H1 (cell line): Measurements from ENCODE around the gene CEP250. TPM values are rescaled to one million over a fixed set of nuclear protein-coding genes. Genes with fewer than 3 reads are reported as not detected.

Experiments used
- CTCF ChIA-PET: fragments of 300-600 bp; sonication (Branson Sonifier 250); formaldehyde crosslinking; loops from one replicate; lab custom pipeline; 2021; ENCODE audit not compliant: partially characterized antibody; lab: Charles Lee
- POLR2A ChIA-PET: fragments of 300-600 bp; sonication (Branson Sonifier 250); formaldehyde crosslinking; loops from one replicate; lab custom pipeline; 2021; ENCODE audit warnings: inconsistent platforms; ENCODE audit not compliant: partially characterized antibody; lab: Charles Lee
- DNase-seq, 2 experiments: peaks; one replicate each; pipeline versions ENCODE4 v3.0.0 to v3.0.0-alpha.2; 2010 to 2022; ENCODE audit warnings: low spot score in 2 of 2, low read depth in 1 of 2, mixed read lengths in 1 of 2
- FAIRE-seq: peaks from 2 replicates; lab custom pipeline; 2011; peaks lifted over from hg19 to GRCh38; lab: Jason Lieb, UNC
- H2AFZ ChIP-seq: 2 replicates; pipeline ENCODE4 v1.8.1; 2012; ENCODE audit warnings: low read length, inconsistent platforms
- H2AK5ac ChIP-seq: 2 replicates; pipeline ENCODE4 v1.6.1; 2013; ENCODE audit warnings: low read depth, low read length
- H2BK120ac ChIP-seq: replicated peaks from 2 replicates; pipeline ENCODE3; 2013; ENCODE audit warnings: low read depth, low read length, inconsistent platforms
- H2BK12ac ChIP-seq: 2 replicates; pipeline ENCODE4 v1.6.1; 2013; ENCODE audit warnings: low read depth, low read length
- H2BK15ac ChIP-seq: 2 replicates; pipeline ENCODE4 v1.6.1; 2013; ENCODE audit warnings: low read length
- H2BK20ac ChIP-seq: 2 replicates; pipeline ENCODE4 v1.6.1; 2013; ENCODE audit warnings: low read length
- H2BK5ac ChIP-seq: 2 replicates; pipeline ENCODE4 v1.6.1; 2013; ENCODE audit warnings: low read depth, low read length
- H3K14ac ChIP-seq: 2 replicates; pipeline ENCODE4 v1.6.1; 2013; ENCODE audit warnings: inconsistent platforms; ENCODE audit not compliant: insufficient read length
- H3K18ac ChIP-seq: 2 replicates; pipeline ENCODE4 v1.6.1; 2013; ENCODE audit warnings: low read length; ENCODE audit errors: extremely low read depth
- H3K23ac ChIP-seq: 2 replicates; pipeline ENCODE4 v1.6.1; 2013; ENCODE audit warnings: inconsistent platforms; ENCODE audit not compliant: insufficient read length
- H3K23me2 ChIP-seq: 2 replicates; pipeline ENCODE4 v1.6.1; 2013; ENCODE audit warnings: low read depth, low read length
- H3K27ac ChIP-seq: 2 replicates; pipeline ENCODE4 v1.6.1; 2011; ENCODE audit warnings: low read depth, low read length, inconsistent platforms
- H3K27me3 ChIP-seq, 4 experiments: replicated peaks in 1 of 4; 1 replicate in 1 of 4; 2 replicates in 3 of 4; pipeline versions ENCODE4 v1.6.1 to v1.8.1; 2011 to 2013; ENCODE audit warnings: low read length in 3 of 4, mild to moderate bottlenecking in 3 of 4, inconsistent platforms in 2 of 4, mixed read lengths in 2 of 4, moderate library complexity in 1 of 4; ENCODE audit not compliant: control insufficient read depth in 3 of 4, insufficient read depth in 3 of 4; ENCODE audit errors: extremely low read depth in 1 of 4
- H3K36me3 ChIP-seq, 4 experiments: 2 replicates each; pipeline versions ENCODE4 v1.6.1 to v1.8.1; 2011 to 2013; ENCODE audit warnings: mild to moderate bottlenecking in 4 of 4, low read length in 3 of 4, moderate library complexity in 2 of 4, control low read depth in 1 of 4, inconsistent platforms in 1 of 4; ENCODE audit not compliant: insufficient read depth in 4 of 4, control insufficient read depth in 2 of 4
- H3K4ac ChIP-seq: replicated peaks from 2 replicates; pipeline ENCODE3; 2013; ENCODE audit warnings: low read length, low read depth, mixed read lengths, inconsistent platforms; ENCODE audit not compliant: insufficient read length
- H3K4me1 ChIP-seq, 4 experiments: replicated peaks in 1 of 4; 1 replicate in 1 of 4; 2 replicates in 3 of 4; pipeline versions ENCODE4 v1.6.1 to v1.8.1; 2011 to 2013; ENCODE audit warnings: low read length in 3 of 4, inconsistent platforms in 2 of 4, mixed read lengths in 1 of 4; ENCODE audit not compliant: insufficient read depth in 4 of 4, control insufficient read depth in 3 of 4
- H3K4me2 ChIP-seq, 2 experiments: 2 replicates each; pipeline versions ENCODE4 v1.6.1 to v1.8.1; 2011 to 2013; ENCODE audit warnings: low read depth in 2 of 2, low read length in 2 of 2, control low read depth in 1 of 2, inconsistent platforms in 1 of 2, mild to moderate bottlenecking in 1 of 2; ENCODE audit not compliant: insufficient read depth in 1 of 2
- H3K4me3 ChIP-seq, 4 experiments: fragments of 200-600, 300-600 bp in 1 of 4; sonication (generic), shearing (Covaris generic), sonication (Bioruptor Twin) in 1 of 4; 2 replicates each; pipeline versions ENCODE4 v1.5.1 to v1.8.1; 2011 to 2016; ENCODE audit warnings: low read length in 4 of 4, low read depth in 3 of 4, control low read depth in 2 of 4, inconsistent platforms in 2 of 4, mild to moderate bottlenecking in 2 of 4, mixed read lengths in 1 of 4, moderate library complexity in 1 of 4; ENCODE audit not compliant: insufficient read depth in 2 of 4; ENCODE audit errors: extremely low read depth in 1 of 4
- H3K56ac ChIP-seq: replicated peaks from 2 replicates; pipeline ENCODE3; 2013; ENCODE audit warnings: low read depth, mild to moderate bottlenecking, mixed read lengths, low read length, inconsistent platforms; ENCODE audit not compliant: insufficient read length
- H3K79me1 ChIP-seq: 2 replicates; pipeline ENCODE4 v1.6.1; 2013; ENCODE audit warnings: low read depth, low read length, control low read depth
- H3K79me2 ChIP-seq, 2 experiments: 2 replicates each; pipeline versions ENCODE4 v1.6.1 to v1.8.1; 2012 to 2013; ENCODE audit warnings: low read length in 2 of 2, mild to moderate bottlenecking in 2 of 2, inconsistent platforms in 1 of 2; ENCODE audit not compliant: insufficient read depth in 2 of 2, control insufficient read depth in 1 of 2
- H3K9ac ChIP-seq, 4 experiments: replicated peaks in 1 of 4; 1 replicate in 1 of 4; 2 replicates in 3 of 4; pipeline versions ENCODE4 v1.6.1 to v1.8.1; 2011 to 2013; ENCODE audit warnings: low read depth in 3 of 4, low read length in 3 of 4, control low read depth in 2 of 4, mild to moderate bottlenecking in 2 of 4, moderate library complexity in 2 of 4, inconsistent platforms in 1 of 4; ENCODE audit errors: extremely low read depth in 1 of 4
- H3K9me3 ChIP-seq, 2 experiments: 2 replicates each; pipeline versions ENCODE4 v1.6.1 to v1.8.1; 2012 to 2013; ENCODE audit warnings: mild to moderate bottlenecking in 2 of 2, moderate library complexity in 2 of 2, control low read depth in 1 of 2, inconsistent platforms in 1 of 2, low read depth in 1 of 2, low read length in 1 of 2, mixed read lengths in 1 of 2; ENCODE audit not compliant: insufficient read depth in 2 of 2
- H4K20me1 ChIP-seq, 2 experiments: replicated peaks in 1 of 2; 2 replicates each; pipeline versions ENCODE3 to v1.8.1; 2011 to 2013; ENCODE audit warnings: inconsistent platforms in 2 of 2, low read length in 2 of 2, mild to moderate bottlenecking in 1 of 2; ENCODE audit not compliant: insufficient read depth in 2 of 2, control insufficient read depth in 1 of 2
- H4K5ac ChIP-seq: 2 replicates; pipeline ENCODE4 v1.6.1; 2013; ENCODE audit warnings: low read length, low read depth, mixed read lengths, inconsistent platforms; ENCODE audit not compliant: insufficient read length
- H4K8ac ChIP-seq: 2 replicates; pipeline ENCODE4 v1.8.0; 2013; ENCODE audit warnings: mild to moderate bottlenecking, moderate library complexity, low read length, inconsistent platforms; ENCODE audit not compliant: insufficient read depth; ENCODE audit errors: extremely low read depth
- H4K91ac ChIP-seq: replicated peaks from 2 replicates; pipeline ENCODE3; 2013; ENCODE audit warnings: low read length, mixed read lengths, inconsistent platforms; ENCODE audit not compliant: insufficient read length
- EGR1 ChIP-seq: IDR thresholded peaks from 2 replicates; pipeline ENCODE4 v1.6.1; 2011; ENCODE audit warnings: low read depth, low read length, borderline replicate concordance
- FOSL1 ChIP-seq: IDR thresholded peaks from 2 replicates; pipeline ENCODE4 v1.6.1; 2011; ENCODE audit warnings: mild to moderate bottlenecking, low read depth, low read length, moderate library complexity; ENCODE audit not compliant: insufficient read depth
- GTF2F1 ChIP-seq: IDR thresholded peaks from 2 replicates; pipeline ENCODE4 v1.6.1; 2012; ENCODE audit warnings: low read depth, low read length, improper control_type of control experiment, borderline replicate concordance
- KDM1A ChIP-seq: fragments of 200-600, 300-600 bp; sonication (generic); IDR thresholded peaks from 2 replicates; pipeline ENCODE4 v1.7.1; 2016; ENCODE audit warnings: mild to moderate bottlenecking, low read length, borderline replicate concordance
- PHF8 ChIP-seq: fragments of 200-600 bp; sonication (generic); conservative IDR thresholded peaks from 2 replicates; pipeline ENCODE4 v1.7.1; 2012; ENCODE audit warnings: low read depth, mild to moderate bottlenecking, inconsistent platforms, low read length, moderate library complexity
- RXRA ChIP-seq: IDR thresholded peaks from 2 replicates; pipeline ENCODE4 v1.6.1; 2011; ENCODE audit warnings: low read depth, mild to moderate bottlenecking, low read length, moderate library complexity; ENCODE audit not compliant: insufficient read depth
- SP1 ChIP-seq: IDR thresholded peaks from 2 replicates; pipeline ENCODE4 v1.6.1; 2011; ENCODE audit warnings: low read depth, low read length
- TAF7 ChIP-seq: optimal IDR thresholded peaks from 2 replicates; pipeline ENCODE3; 2011; ENCODE audit warnings: low read depth, mild to moderate bottlenecking, inconsistent platforms, low read length, moderate library complexity, borderline replicate concordance
- TBP ChIP-seq: IDR thresholded peaks from 2 replicates; pipeline ENCODE4 v1.6.1; 2011; ENCODE audit warnings: low read depth, low read length, improper control_type of control experiment
- whole genome bisulfite sequencing, 2 experiments: shearing (Covaris generic) in 1 of 2; methylation state at CpG; one replicate each; pipeline versions ENCODE4 v1.1.6 to v1.1.7; 2013 to 2015; ENCODE audit warnings: low lambda C conversion rate in 2 of 2, mixed read lengths in 2 of 2, inconsistent platforms in 1 of 2, low coverage in 1 of 2, missing lambda C conversion rate in 1 of 2; ENCODE audit not compliant: insufficient replicate concordance in 2 of 2, insufficient coverage in 1 of 2, insufficient read length in 1 of 2; ENCODE audit errors: extremely low coverage in 1 of 2, missing lambda C conversion rate in 1 of 2; 5-methylcytosine and 5-hydroxymethylcytosine counted together
- polyA plus RNA-seq, 7 experiments: library from polyadenylated mRNA; depleted of rRNA in 3 of 7; stranded (reverse) in 5 of 7; unstranded in 2 of 7; fragments of >200 nt in 5 of 7; fragments of 200-250 nt in 2 of 7; gene quantifications; 1 replicate in 5 of 7; 2 replicates in 1 of 7; 4 replicates in 1 of 7; pipeline versions ENCODE4 v1.2.1 to v1.2.3, GENCODE V29; 2011 to 2013; ENCODE audit warnings: missing spikeins in 2 of 7, mixed read lengths in 2 of 7
- total RNA-seq: library from RNA; stranded (reverse); fragmentation: NEBNext Ultra II Directional; extraction: Animal tissue kit (Norgen Biotek cat#: 25700); gene quantifications from 2 replicates; pipeline ENCODE4 v1.2.1, GENCODE V29; 2021
- TF ChIP-seq, protein P1 (sequence below): IDR thresholded peaks from 2 replicates; pipeline ENCODE4 v1.6.1; 2012; ENCODE audit warnings: low read length, inconsistent platforms
- TF ChIP-seq, protein P2 (sequence below): IDR thresholded peaks from 2 replicates; pipeline ENCODE4 v1.6.1; 2011; ENCODE audit warnings: low read depth, mild to moderate bottlenecking, low read length; ENCODE audit not compliant: insufficient read depth

Gene CEP250
- total and polyA plus RNA-seq, 2 of the 8 experiments (the other 6 are each of a cell fraction or from before 2014, with no cell fraction given) = 2.6 to 33.7 TPM

DNA sequence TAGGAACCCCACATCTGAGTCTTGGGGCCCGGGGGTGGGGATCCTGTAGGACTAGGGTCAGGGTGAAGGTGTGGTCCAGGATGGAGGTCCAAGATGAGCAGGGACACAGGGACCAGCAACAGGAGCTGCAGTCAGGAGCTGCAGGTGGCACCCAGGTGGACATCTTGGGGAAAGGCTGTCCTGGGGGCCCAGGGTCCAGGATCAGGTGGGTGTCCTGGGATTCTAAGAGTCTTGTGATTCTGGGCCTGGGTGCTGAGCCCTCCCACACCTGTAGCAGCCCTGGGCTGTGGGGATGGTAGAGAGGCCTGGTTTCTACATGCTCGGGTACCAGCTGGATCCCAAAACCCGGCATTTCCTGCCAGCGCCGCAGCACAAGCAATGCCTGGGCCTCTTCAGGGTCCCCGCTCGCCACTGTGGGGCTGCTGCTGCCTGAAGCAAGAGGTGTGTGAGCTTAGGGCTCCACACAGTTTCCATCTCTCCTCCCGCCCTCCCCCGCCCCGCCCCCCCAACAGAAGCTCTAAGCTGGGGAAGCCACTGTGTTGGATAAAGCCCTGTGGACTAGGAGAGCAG lies 107.2 kb downstream of the CEP250 start:
- Histone ChIP-seq H3K23ac (no peak overlapping the region), H2BK12ac (no peak overlapping the region), H3K27ac (no peak overlapping the region), H4K5ac (no peak overlapping the region), H4K91ac (no peak overlapping the region), H3K27me3 (no peaks in the 10 kb centered on the region), H3K4me2 (no peak overlapping the region), H2BK15ac (no peak overlapping the region), H2AK5ac (no peak overlapping the region), H3K4me3 (no peak overlapping the region), H3K9me3 (no peaks in the 10 kb centered on the region), H4K8ac (no peak overlapping the region), H2BK20ac (no peak overlapping the region), H3K4me1 (peaks cover 0 to 4% (median 2%) of the 10 kb centered on the region in 4 experiments; a peak in 4 of 7 replicates), H3K79me1 (0 out of 2 replicates have a peak, but pooled peaks cover 3% of the 10 kb centered on the region), H3K36me3 (no peaks in the 10 kb centered on the region; a peak in 2 of 8 replicates), H3K79me2 (no peaks in the 10 kb centered on the region), H2BK120ac (no peak overlapping the region), H2AFZ (no peak overlapping the region), H3K23me2 (no peaks in the 10 kb centered on the region), H3K18ac (no peak overlapping the region), H3K56ac (no peak overlapping the region), H3K14ac (no peak overlapping the region), H3K4ac (no peak overlapping the region), H2BK5ac (no peak overlapping the region), H3K9ac (no peak overlapping the region), H4K20me1 (peaks cover 0 to 4% of the 10 kb centered on the region in 2 experiments)
- ChIA-PET POLR2A (interaction anchor here (0.7 to 1.5 kb wide), 10 partner anchors 9 to 392 kb away, joined by 3 to 9 read pairs (median 3); partner anchors contain the start of genes ERGIC3 and SCAND1), CTCF (interaction anchor here (0.6 to 5.7 kb wide), 10 partner anchors 9 to 492 kb away, joined by 3 to 30 read pairs (median 3); partner anchors contain the start of gene ERGIC3)
- FAIRE-seq (no peak), DNase-seq (no peak)
- 91% methylated on average over 8 of the region's 10 CpGs; no CpG with 5 or more reads in 1 of the 2 experiments for WGBS, 2 experiments
- no peak for TF ChIP-seq KDM1A
- TF ChIP-seq TAF7 = no peak
- TF ChIP-seq SP1 = no peak
- TF ChIP-seq EGR1 = no peak
- TF ChIP-seq, protein P1, sequence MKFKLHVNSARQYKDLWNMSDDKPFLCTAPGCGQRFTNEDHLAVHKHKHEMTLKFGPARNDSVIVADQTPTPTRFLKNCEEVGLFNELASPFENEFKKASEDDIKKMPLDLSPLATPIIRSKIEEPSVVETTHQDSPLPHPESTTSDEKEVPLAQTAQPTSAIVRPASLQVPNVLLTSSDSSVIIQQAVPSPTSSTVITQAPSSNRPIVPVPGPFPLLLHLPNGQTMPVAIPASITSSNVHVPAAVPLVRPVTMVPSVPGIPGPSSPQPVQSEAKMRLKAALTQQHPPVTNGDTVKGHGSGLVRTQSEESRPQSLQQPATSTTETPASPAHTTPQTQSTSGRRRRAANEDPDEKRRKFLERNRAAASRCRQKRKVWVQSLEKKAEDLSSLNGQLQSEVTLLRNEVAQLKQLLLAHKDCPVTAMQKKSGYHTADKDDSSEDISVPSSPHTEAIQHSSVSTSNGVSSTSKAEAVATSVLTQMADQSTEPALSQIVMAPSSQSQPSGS = no peak
- no peak for TF ChIP-seq TBP
- TF ChIP-seq RXRA = no peak
- TF ChIP-seq FOSL1 = no peak
- TF ChIP-seq PHF8 = no peak
- TF ChIP-seq, protein P2, sequence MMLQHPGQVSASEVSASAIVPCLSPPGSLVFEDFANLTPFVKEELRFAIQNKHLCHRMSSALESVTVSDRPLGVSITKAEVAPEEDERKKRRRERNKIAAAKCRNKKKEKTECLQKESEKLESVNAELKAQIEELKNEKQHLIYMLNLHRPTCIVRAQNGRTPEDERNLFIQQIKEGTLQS = no peak
- no peak for TF ChIP-seq GTF2F1
